HCT116 (cell line): ENCODE data around the gene SBF1. TPM values are rescaled to one million over a fixed set of nuclear protein-coding genes. Genes with fewer than 3 reads are reported as not detected.

Experiments
- ATAC-seq: fragments of 200-7000 bp; cut with Tn5 transposase; 2 replicates; pipeline ENCODE4 v1.9.1; 2020; ENCODE audit warnings: mild to moderate bottlenecking, moderate library complexity
- BruUV-seq: library from RNA; stranded (reverse); fragments of 400-500 nt; replicated peaks from 2 replicates; lab custom pipeline; 2021; lab: Mats Ljungman, UMichigan
- CTCF ChIA-PET: fragments of 300-600 bp; sonication (Branson Sonifier 250); formaldehyde crosslinking; loops from one replicate; lab custom pipeline; 2021; ENCODE audit warnings: antibody characterized with exemption; lab: Charles Lee
- POLR2A ChIA-PET: fragments of 300-600, 350-600 bp; sonication (Branson Sonifier 250); formaldehyde crosslinking; loops from one replicate; lab custom pipeline; 2021; ENCODE audit warnings: antibody characterized with exemption; lab: Charles Lee
- RAD21 ChIA-PET, 2 experiments: fragments of 300-600 bp; sonication (Branson Sonifier 250); formaldehyde crosslinking; loops; one replicate each; lab custom pipeline; 2023; ENCODE audit warnings: low total read pairs in 2 of 2; ENCODE audit not compliant: uncharacterized antibody in 2 of 2, unreplicated experiment in 2 of 2, low non-redundant PET in 1 of 2; lab: Charles Lee
- DNase-seq: peaks from one replicate; pipeline ENCODE4 v3.0.0-alpha.2; 2010; ENCODE audit warnings: low read depth, low spot score
- H2AFZ ChIP-seq: fragments of 200-600 bp; shearing (Covaris generic), sonication (generic); 2 replicates; pipeline ENCODE4 v1.6.1; 2017; ENCODE audit warnings: low read depth, mixed run types, mixed read lengths, antibody characterized with exemption, low read length; ENCODE audit not compliant: poor library complexity, severe bottlenecking
- H3K27ac ChIP-seq: 2 replicates; pipeline ENCODE4 v1.5.1; 2012; ENCODE audit warnings: low read depth, low read length
- H3K27me3 ChIP-seq: fragments of 200-600 bp; sonication (generic); 2 replicates; pipeline ENCODE4 v1.6.1; 2016; ENCODE audit warnings: mixed run types, low read length, mixed read lengths; ENCODE audit not compliant: insufficient read depth
- H3K36me3 ChIP-seq, 2 experiments: fragments of 200-500 bp in 1 of 2; fragments of 200-600 bp in 1 of 2; sonication (Bioruptor generic) in 1 of 2; sonication (generic) in 1 of 2; 2 replicates each; pipeline versions ENCODE4 v1.5.1 to v1.6.1; 2014 to 2016; ENCODE audit warnings: low read length in 2 of 2, inconsistent platforms in 1 of 2, mixed read lengths in 1 of 2, mixed run types in 1 of 2; ENCODE audit not compliant: insufficient read depth in 2 of 2, control insufficient read depth in 1 of 2
- H3K4me1 ChIP-seq, 2 experiments: fragments of 200-600 bp in 1 of 2; sonication (generic) in 1 of 2; 2 replicates each; pipeline versions ENCODE4 v1.5.1 to v1.6.1; 2012 to 2017; ENCODE audit warnings: low read length in 2 of 2, inconsistent platforms in 1 of 2, mild to moderate bottlenecking in 1 of 2, mixed read lengths in 1 of 2, mixed run types in 1 of 2, moderate library complexity in 1 of 2; ENCODE audit not compliant: insufficient read depth in 2 of 2, control insufficient read depth in 1 of 2
- H3K4me2 ChIP-seq: fragments of 200-600 bp; sonication (generic); 2 replicates; pipeline ENCODE4 v1.6.1; 2017; ENCODE audit warnings: mixed run types, low read length, mixed read lengths
- H3K4me3 ChIP-seq, 2 experiments: fragments of 200-600 bp in 1 of 2; sonication (generic) in 1 of 2; replicated peaks in 1 of 2; 2 replicates each; pipeline ENCODE4 v1.5.1; 2011 to 2016; ENCODE audit warnings: low read length in 2 of 2, control low read depth in 1 of 2, low read depth in 1 of 2, mild to moderate bottlenecking in 1 of 2, mixed read lengths in 1 of 2, mixed run types in 1 of 2
- H3K79me2 ChIP-seq: fragments of 200-600 bp; sonication (generic); 2 replicates; pipeline ENCODE4 v1.6.1; 2017; ENCODE audit warnings: mild to moderate bottlenecking, mixed run types, low read length, moderate library complexity, mixed read lengths; ENCODE audit not compliant: insufficient read depth
- H3K9ac ChIP-seq: fragments of 200-600 bp; sonication (generic); 2 replicates; pipeline ENCODE4 v1.6.1; 2016; ENCODE audit warnings: low read length, mixed read lengths
- H3K9me2 ChIP-seq: fragments of 200-600 bp; sonication (generic), shearing (Covaris generic); 2 replicates; pipeline ENCODE4 v1.6.1; 2017; ENCODE audit warnings: mixed run types, mild to moderate bottlenecking, moderate library complexity; ENCODE audit not compliant: insufficient read depth
- H3K9me3 ChIP-seq, 2 experiments: fragments of 200-500 bp in 1 of 2; fragments of 200-600 bp in 1 of 2; sonication (Bioruptor generic) in 1 of 2; sonication (generic) in 1 of 2; 2 replicates each; pipeline ENCODE4 v1.6.1; 2014 to 2017; ENCODE audit warnings: low read length in 2 of 2, mixed read lengths in 2 of 2, inconsistent platforms in 1 of 2, low read depth in 1 of 2, mild to moderate bottlenecking in 1 of 2, mixed run types in 1 of 2, moderate library complexity in 1 of 2; ENCODE audit not compliant: control insufficient read depth in 1 of 2, insufficient read depth in 1 of 2
- H4K20me1 ChIP-seq: fragments of 200-600 bp; sonication (generic), shearing (Covaris generic); 2 replicates; pipeline ENCODE4 v1.6.1; 2017; ENCODE audit warnings: mixed run types, mild to moderate bottlenecking, moderate library complexity; ENCODE audit not compliant: insufficient read depth
- CBX3 ChIP-seq: IDR thresholded peaks from 2 replicates; pipeline ENCODE4 v1.6.1; 2012; ENCODE audit warnings: low read depth
- EGR1 ChIP-seq: IDR thresholded peaks from 2 replicates; pipeline ENCODE4 v1.6.1; 2012; ENCODE audit warnings: low read depth
- EZH2 ChIP-seq: fragments of 200-600 bp; sonication (generic); IDR thresholded peaks from 2 replicates; pipeline ENCODE4 v1.6.1; 2017; ENCODE audit warnings: antibody characterized with exemption, mixed run types
- FOSL1 ChIP-seq: IDR thresholded peaks from 2 replicates; pipeline ENCODE4 v1.6.1; 2012; ENCODE audit warnings: low read depth
- POLR2A ChIP-seq: IDR thresholded peaks from 2 replicates; pipeline ENCODE4 v1.7.0; 2011; ENCODE audit warnings: borderline replicate concordance; ENCODE audit not compliant: insufficient read depth, insufficient read length; ENCODE audit errors: extremely low read depth
- SIN3A ChIP-seq: IDR thresholded peaks from 2 replicates; pipeline ENCODE4 v1.6.1; 2012; ENCODE audit warnings: low read depth
- YY1 ChIP-seq: IDR thresholded peaks from 2 replicates; pipeline ENCODE4 v1.6.1; 2011; ENCODE audit warnings: low read length, low read depth, moderate library complexity, mild to moderate bottlenecking; ENCODE audit not compliant: insufficient replicate concordance; ENCODE audit errors: extremely low read depth
- ZBTB33 ChIP-seq: IDR thresholded peaks from 2 replicates; pipeline ENCODE4 v1.6.1; 2011; ENCODE audit warnings: mild to moderate bottlenecking, low read length, moderate library complexity; ENCODE audit not compliant: insufficient replicate concordance; ENCODE audit errors: extremely low read depth
- ZFX ChIP-seq: fragments of 450-650 bp; IDR thresholded peaks from 2 replicates; pipeline ENCODE4 v1.6.1; 2017
- ZNF274 ChIP-seq: fragments of 200-500 bp; sonication (Bioruptor generic); IDR thresholded peaks from 2 replicates; pipeline ENCODE4 v1.6.1; 2014; ENCODE audit warnings: mild to moderate bottlenecking, low read depth, low read length, inconsistent platforms
- intact Hi-C: fragments of 100-400 bp; cut with micrococcal nuclease; formaldehyde crosslinking; loops from 2 replicates; pipeline ENCODE4 v1.10.0; 2022
- total RNA-seq: library from RNA; stranded (reverse); gene quantifications from one replicate; pipeline ENCODE4 v1.2.1, GENCODE V29; 2021; ENCODE audit not compliant: unreplicated experiment

Gene SBF1
- total RNA-seq, 1 experiment from 2014 or later = 91.1 TPM

GRCh38 chr22:50465066-50465930 is 9.5 kb downstream of the SBF1 start:
- Histone ChIP-seq H3K27ac (no peak overlapping the region), H3K79me2 (peaks cover 18% of the 10 kb centered on the region), H3K27me3 (no peaks in the 10 kb centered on the region), H3K9me2 (no peaks in the 10 kb centered on the region), H3K9ac (no peak overlapping the region), H3K4me3 (no peak overlapping the region), H3K9me3 (no peaks in the 10 kb centered on the region), H3K36me3 (peaks cover 15 to 26% of the 10 kb centered on the region in 2 experiments; a peak in 3 of 4 replicates), H3K4me2 (no peak overlapping the region), H4K20me1 (no peaks in the 10 kb centered on the region), H2AFZ (no peak overlapping the region), H3K4me1 (peaks cover 7 to 13% of the 10 kb centered on the region in 2 experiments)
- no TSS peak for BruUV-seq
- ChIA-PET POLR2A (no interaction called here), RAD21 (no interaction called here), CTCF (no interaction called here)
- TF ChIP-seq EZH2 (no peak), YY1 (no peak), CBX3 (no peak), ZBTB33 (no peak), SIN3A (no peak), POLR2A (no peak), FOSL1 (no peak), ZNF274 (no peak), EGR1 (no peak), ZFX (no peak)
- intact Hi-C loops = no loop called here
- DNase-seq = no peak
- no peak for ATAC-seq
